Measurements from ENCODE around the gene MED27.

DNA sequence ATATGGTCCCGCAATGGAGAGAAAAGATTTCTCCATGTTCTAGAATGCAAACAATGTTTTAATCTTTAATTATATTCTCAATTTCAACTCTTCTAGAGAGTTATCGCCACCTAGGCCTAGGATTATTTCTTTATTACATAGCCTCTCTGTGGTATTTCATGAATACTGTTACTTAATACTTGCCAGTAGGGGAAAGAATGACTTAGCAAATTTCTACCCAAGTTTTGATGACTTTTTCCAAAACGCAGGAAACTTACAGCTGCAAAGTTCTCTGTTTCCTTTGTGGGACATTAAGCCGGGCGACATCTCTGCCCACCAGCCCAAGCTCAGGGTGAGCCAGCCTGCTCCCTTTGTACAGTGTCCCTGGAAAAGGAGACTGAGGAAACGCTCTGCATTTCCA is 73.8 kb downstream of the MED27 start:
- TF ChIP-seq POLR2AphosphoS5 (IDR thresholded peaks at IDR 0.05; ENCODE audit: low read depth, low read length) (no peak), TCF7L2 (IDR thresholded peaks at IDR 0.05; ENCODE audit: low read depth, low read length) (no peak)
- TF ChIP-seq, protein P1, sequence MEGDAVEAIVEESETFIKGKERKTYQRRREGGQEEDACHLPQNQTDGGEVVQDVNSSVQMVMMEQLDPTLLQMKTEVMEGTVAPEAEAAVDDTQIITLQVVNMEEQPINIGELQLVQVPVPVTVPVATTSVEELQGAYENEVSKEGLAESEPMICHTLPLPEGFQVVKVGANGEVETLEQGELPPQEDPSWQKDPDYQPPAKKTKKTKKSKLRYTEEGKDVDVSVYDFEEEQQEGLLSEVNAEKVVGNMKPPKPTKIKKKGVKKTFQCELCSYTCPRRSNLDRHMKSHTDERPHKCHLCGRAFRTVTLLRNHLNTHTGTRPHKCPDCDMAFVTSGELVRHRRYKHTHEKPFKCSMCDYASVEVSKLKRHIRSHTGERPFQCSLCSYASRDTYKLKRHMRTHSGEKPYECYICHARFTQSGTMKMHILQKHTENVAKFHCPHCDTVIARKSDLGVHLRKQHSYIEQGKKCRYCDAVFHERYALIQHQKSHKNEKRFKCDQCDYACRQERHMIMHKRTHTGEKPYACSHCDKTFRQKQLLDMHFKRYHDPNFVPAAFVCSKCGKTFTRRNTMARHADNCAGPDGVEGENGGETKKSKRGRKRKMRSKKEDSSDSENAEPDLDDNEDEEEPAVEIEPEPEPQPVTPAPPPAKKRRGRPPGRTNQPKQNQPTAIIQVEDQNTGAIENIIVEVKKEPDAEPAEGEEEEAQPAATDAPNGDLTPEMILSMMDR (IDR thresholded peaks at IDR 0.05), result no peak
- TF ChIP-seq, protein P2, sequence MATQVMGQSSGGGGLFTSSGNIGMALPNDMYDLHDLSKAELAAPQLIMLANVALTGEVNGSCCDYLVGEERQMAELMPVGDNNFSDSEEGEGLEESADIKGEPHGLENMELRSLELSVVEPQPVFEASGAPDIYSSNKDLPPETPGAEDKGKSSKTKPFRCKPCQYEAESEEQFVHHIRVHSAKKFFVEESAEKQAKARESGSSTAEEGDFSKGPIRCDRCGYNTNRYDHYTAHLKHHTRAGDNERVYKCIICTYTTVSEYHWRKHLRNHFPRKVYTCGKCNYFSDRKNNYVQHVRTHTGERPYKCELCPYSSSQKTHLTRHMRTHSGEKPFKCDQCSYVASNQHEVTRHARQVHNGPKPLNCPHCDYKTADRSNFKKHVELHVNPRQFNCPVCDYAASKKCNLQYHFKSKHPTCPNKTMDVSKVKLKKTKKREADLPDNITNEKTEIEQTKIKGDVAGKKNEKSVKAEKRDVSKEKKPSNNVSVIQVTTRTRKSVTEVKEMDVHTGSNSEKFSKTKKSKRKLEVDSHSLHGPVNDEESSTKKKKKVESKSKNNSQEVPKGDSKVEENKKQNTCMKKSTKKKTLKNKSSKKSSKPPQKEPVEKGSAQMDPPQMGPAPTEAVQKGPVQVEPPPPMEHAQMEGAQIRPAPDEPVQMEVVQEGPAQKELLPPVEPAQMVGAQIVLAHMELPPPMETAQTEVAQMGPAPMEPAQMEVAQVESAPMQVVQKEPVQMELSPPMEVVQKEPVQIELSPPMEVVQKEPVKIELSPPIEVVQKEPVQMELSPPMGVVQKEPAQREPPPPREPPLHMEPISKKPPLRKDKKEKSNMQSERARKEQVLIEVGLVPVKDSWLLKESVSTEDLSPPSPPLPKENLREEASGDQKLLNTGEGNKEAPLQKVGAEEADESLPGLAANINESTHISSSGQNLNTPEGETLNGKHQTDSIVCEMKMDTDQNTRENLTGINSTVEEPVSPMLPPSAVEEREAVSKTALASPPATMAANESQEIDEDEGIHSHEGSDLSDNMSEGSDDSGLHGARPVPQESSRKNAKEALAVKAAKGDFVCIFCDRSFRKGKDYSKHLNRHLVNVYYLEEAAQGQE (IDR thresholded peaks at IDR 0.05; ENCODE audit: insufficient read depth in 1 of 2, low read depth in 2 of 2, low read length in 1 of 2), result no peak

All from Panc1 (cell line).